ENCODE measurements around the gene GP1BB.

The GP1BB gene

DNA sequence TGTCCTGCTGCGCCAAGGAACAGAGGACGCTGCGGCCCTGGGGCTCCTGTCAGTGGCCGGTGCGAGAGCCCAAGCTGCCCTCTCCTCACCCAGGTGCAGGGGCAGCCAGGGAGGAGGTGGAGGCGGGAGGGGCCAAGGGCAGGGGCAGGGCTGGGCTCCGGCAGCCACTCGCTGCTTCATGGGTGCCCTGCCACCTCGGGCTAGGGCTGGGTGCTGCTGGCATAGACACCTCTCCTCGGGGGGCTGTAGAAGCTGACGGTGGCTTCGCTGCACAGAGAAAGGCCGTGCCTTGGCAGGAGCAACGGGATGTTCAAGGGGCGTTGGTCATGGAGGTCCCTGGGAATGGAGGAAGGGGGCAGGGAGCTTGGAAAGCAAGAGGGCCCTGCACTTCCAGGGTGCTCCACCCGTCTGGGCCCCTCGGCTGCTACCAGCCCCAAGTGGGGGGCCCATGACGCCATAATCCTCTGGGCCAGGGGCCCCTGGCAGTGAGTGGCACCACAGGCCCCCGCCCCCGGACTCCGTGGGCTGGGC lies 35.6 kb downstream of the GP1BB start:
- H3K4me3 ChIP-seq (ENCODE audit: low read depth, low read length) = no peak overlapping the region
- no peak for DNase-seq (ENCODE audit: low read depth)
- TF ChIP-seq, protein P1, sequence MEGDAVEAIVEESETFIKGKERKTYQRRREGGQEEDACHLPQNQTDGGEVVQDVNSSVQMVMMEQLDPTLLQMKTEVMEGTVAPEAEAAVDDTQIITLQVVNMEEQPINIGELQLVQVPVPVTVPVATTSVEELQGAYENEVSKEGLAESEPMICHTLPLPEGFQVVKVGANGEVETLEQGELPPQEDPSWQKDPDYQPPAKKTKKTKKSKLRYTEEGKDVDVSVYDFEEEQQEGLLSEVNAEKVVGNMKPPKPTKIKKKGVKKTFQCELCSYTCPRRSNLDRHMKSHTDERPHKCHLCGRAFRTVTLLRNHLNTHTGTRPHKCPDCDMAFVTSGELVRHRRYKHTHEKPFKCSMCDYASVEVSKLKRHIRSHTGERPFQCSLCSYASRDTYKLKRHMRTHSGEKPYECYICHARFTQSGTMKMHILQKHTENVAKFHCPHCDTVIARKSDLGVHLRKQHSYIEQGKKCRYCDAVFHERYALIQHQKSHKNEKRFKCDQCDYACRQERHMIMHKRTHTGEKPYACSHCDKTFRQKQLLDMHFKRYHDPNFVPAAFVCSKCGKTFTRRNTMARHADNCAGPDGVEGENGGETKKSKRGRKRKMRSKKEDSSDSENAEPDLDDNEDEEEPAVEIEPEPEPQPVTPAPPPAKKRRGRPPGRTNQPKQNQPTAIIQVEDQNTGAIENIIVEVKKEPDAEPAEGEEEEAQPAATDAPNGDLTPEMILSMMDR (IDR thresholded peaks at IDR 0.05; ENCODE audit: insufficient read depth, low read depth, low read length, missing control alignments) = no peak

DNA sequence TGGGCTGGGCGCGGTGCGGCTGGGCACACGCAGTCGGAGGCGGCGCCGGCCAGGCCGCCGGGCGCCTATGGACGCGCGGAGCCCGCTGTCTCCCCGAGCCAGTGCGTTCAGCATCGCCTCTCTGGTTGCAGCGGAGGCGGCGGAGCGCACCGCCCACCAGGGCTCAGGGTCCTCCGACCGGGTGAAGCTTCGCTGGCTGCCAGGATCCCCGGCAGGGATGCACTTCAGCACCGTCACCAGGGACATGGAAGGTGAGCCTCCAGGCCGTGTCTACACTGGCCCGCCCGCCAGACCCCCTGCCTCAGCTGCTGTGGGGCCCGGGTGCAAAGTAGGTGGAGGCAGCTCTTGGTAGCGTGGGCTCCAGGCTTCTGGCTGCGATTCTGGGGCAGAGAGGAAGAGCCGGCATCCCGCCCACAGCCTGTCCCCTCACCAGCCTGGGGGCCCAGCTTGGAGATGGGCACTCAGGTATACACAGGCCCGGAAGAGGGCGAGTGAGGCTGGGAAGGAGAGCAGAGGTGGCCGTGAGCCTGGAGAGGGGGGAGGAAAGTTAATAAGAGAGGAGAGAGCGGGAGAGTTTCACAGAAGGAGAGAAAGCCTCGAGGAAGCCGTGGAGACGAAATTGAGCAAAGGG lies 36.2 kb downstream of the GP1BB start:
- H3K4me3 ChIP-seq (ENCODE audit: low read depth, low read length) = no peak overlapping the region
- DNase-seq (ENCODE audit: low read depth) = no peak

DNA sequence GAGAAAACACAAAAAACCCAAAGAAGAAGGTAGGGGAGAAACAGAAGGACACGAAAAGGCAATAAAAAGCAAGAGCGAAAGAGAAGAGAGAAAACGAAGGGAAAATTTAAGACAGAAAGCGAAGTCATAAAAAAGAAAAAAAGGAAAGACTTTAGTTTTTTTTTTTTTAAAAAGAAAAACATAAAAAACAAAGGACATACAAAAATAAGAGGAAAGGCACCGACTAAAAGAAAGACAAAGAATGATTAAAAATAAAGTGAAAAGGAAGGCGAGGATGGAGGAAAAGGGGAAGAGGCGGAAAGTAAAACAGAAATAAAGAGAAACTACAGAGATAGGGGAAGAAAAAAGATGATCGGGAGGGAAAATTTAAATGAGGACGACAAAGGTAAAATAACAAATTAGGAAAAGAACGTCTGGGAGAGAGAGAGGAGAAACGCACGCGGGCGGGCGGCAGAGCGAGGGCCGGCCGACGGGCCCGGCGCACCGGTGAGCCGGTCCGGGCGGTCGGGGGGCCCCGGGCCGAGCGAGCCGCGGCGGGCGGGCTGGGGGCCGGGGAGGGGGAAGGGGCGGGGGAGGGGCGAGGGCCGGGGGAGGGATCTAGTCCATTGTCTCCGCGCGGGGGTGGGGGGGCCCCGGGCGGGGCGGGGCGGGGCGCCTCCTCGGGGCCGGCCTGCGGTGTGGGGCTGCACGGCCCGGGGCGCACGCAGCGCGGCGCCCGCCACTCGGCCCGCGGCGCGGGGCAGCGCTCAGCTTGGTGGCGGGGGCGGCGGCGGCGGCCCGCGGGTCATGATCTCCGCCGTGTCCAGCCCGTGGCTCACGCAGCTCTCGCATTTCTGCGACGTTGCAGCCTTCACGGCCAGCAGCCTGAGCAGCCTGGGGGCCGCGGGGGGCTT lies 37.0 kb downstream of the GP1BB start, which contains the start of gene TBX1:
Gene TBX1, plus strand, starts transcription at position 721 of the 893 bp plus-strand sequence. Its CDS starts 66 bp downstream, at position 787.
- TF ChIP-seq, protein P1 (IDR thresholded peaks at IDR 0.05; ENCODE audit: insufficient read depth, low read depth, low read length, missing control alignments) = no peak
- DNase-seq (ENCODE audit: low read depth) = no peak
- no peak within 1 kb of the TSS for H3K4me3 ChIP-seq (ENCODE audit: low read depth, low read length)

More for the DNA sequence above, 36.2 kb downstream of the GP1BB start:
- TF ChIP-seq, protein P1 (IDR thresholded peaks at IDR 0.05; ENCODE audit: insufficient read depth, low read depth, low read length, missing control alignments) = no peak

DNA sequence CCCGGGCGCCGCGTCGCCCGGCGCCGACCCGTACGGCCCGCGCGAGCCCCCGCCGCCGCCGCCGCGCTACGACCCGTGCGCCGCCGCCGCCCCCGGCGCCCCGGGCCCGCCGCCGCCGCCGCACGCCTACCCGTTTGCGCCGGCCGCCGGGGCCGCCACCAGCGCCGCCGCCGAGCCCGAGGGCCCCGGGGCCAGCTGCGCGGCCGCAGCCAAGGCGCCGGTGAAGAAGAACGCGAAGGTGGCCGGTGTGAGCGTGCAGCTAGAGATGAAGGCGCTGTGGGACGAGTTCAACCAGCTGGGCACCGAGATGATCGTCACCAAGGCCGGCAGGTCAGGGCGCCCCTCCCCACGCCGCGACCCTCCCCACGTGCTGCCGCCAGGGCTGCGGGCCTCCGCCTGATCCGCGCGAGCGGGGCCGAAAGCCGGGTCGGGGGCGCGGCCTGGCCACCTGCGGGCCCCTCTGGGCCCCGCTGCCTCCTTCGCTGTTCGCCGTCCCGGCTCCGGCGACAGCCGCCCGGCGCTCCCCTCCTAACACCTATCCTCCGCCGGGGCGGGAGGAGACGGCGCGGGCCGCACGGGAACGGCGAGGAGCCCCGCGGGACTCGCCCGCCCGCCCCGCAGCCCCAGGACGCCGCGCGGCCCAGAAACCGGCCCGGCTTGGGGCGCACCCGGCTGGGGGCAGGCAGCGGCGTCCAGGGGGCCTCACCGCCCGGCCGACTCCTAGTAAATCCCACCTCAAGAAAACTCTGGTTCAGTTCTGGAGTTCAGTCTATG lies 37.8 kb downstream of the GP1BB start:
- no peak for DNase-seq (ENCODE audit: low read depth)
- TF ChIP-seq, protein P1 (IDR thresholded peaks at IDR 0.05; ENCODE audit: insufficient read depth, low read depth, low read length, missing control alignments) = no peak
- no peak overlapping the region for H3K4me3 ChIP-seq (ENCODE audit: low read depth, low read length)

DNA sequence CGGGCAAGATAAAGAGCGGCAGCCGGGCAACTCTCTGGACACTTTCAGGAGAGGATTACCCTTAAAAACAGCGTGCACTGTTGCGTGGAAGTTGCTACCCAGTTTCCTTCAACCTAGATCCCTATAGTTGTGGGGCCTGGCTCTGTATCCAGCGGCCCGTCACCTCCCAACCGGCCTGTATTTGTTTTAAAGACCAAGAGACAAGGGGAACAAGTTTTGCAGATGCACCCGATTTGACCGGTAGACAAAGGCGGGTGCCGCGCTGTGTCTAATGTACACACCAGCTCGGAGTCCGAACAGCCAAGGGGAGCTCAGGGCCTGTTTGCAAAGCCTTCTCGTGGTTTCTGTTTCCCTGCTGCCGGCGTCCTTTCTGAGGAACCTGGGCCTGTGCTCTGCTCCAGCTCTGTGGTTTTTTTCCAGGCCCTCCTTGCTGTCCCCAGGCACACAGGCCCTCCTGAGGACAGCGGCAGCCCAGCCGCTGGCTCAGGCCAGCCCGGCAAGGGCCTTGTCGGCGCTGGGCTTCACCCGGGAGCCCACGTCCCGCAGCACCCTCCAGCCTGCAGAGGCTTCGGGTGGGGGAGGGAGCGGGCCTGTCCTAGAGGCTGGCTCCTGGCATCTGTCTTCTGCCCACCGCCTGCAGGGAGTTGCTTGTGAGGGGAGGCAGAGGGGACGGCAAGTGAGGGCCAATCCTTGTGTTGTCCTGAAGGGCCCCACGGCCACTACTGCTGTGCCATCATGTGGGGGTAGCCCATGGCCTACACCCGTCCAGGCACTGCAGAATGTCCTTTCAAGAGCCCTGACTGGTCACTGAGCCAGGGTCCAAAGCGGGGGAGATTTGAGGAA lies 38.6 kb downstream of the GP1BB start:
- H3K4me3 ChIP-seq (ENCODE audit: low read depth, low read length) = no peak overlapping the region
- TF ChIP-seq, protein P1 (IDR thresholded peaks at IDR 0.05; ENCODE audit: insufficient read depth, low read depth, low read length, missing control alignments) = no peak
- no peak for DNase-seq (ENCODE audit: low read depth)
